Measurements from ENCODE around the gene OVOL1.

DNA sequence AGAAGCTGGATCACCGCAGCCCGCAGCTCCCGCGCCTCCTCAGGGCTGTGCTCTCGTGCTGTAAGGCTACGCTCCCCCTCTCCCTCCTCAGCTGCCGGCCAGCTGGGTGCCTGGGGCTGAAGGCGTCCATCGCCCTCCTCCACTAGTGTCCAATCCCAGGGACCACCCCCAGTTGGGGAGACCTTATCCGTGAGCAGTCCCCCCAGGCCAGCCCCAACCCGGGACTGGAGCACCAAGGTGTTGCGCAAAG, 7.3 kb upstream of the OVOL1 start:
- TF ChIP-seq, protein P1, sequence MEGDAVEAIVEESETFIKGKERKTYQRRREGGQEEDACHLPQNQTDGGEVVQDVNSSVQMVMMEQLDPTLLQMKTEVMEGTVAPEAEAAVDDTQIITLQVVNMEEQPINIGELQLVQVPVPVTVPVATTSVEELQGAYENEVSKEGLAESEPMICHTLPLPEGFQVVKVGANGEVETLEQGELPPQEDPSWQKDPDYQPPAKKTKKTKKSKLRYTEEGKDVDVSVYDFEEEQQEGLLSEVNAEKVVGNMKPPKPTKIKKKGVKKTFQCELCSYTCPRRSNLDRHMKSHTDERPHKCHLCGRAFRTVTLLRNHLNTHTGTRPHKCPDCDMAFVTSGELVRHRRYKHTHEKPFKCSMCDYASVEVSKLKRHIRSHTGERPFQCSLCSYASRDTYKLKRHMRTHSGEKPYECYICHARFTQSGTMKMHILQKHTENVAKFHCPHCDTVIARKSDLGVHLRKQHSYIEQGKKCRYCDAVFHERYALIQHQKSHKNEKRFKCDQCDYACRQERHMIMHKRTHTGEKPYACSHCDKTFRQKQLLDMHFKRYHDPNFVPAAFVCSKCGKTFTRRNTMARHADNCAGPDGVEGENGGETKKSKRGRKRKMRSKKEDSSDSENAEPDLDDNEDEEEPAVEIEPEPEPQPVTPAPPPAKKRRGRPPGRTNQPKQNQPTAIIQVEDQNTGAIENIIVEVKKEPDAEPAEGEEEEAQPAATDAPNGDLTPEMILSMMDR (IDR thresholded peaks at IDR 0.05) = no peak
- no peak for TF ChIP-seq POLR2AphosphoS5 (IDR thresholded peaks at IDR 0.05)
- TF ChIP-seq POLR2A (IDR thresholded peaks at IDR 0.05) = no peak
- TF ChIP-seq EP300 (IDR thresholded peaks at IDR 0.05) = no peak

Measured in sigmoid colon (tissue), 4 donors.